SK-N-SH (cell line): Measurements from ENCODE around the gene PIKFYVE. TPM values are rescaled to one million over a fixed set of nuclear protein-coding genes. Genes with fewer than 3 reads are reported as not detected.
"Not testable (repeated sequence)": the region's sequence is repeated elsewhere in the genome, so short reads cannot be mapped to it uniquely, and the experiment has no call there.

ENCODE experiments used
- CTCF ChIA-PET: fragments of 300-600, 350-600 bp; formaldehyde crosslinking; extraction: SDS; loops from one replicate; lab custom pipeline; 2021; lab: Yijun Ruan, JAX
- POLR2A ChIA-PET: fragments of 350-600 bp; sonication (Branson Sonifier 250); formaldehyde crosslinking; extraction: SDS; loops from one replicate; lab custom pipeline; 2020; ENCODE audit warnings: antibody characterized with exemption, inconsistent platforms; lab: Yijun Ruan, JAX
- DNase-seq: peaks from one replicate; pipeline ENCODE4 v3.0.0; 2012
- H2AFZ ChIP-seq: fragments of 200-600 bp; sonication (generic); 2 replicates; pipeline ENCODE4 v1.8.1; 2016; ENCODE audit warnings: antibody characterized with exemption, mild to moderate bottlenecking, low read depth
- H3F3A ChIP-seq: fragments of 200-600 bp; sonication (generic); replicated peaks from 2 replicates; pipeline ENCODE3; 2016; ENCODE audit warnings: antibody characterized with exemption, mild to moderate bottlenecking; ENCODE audit not compliant: insufficient read depth
- H3K27ac ChIP-seq, 2 experiments: fragments of 200-500 bp in 1 of 2; fragments of 200-600 bp in 1 of 2; sonication (Bioruptor generic) in 1 of 2; sonication (generic), shearing (Covaris generic) in 1 of 2; 2 replicates each; pipeline versions ENCODE4 v1.5.1 to v1.6.1; 2014 to 2016; ENCODE audit warnings: low read depth in 2 of 2, inconsistent platforms in 1 of 2, low read length in 1 of 2, mild to moderate bottlenecking in 1 of 2, mixed read lengths in 1 of 2
- H3K27me3 ChIP-seq: fragments of 200-600 bp; sonication (generic), shearing (Covaris generic); 2 replicates; pipeline ENCODE4 v1.6.1; 2016; ENCODE audit warnings: mixed run types; ENCODE audit not compliant: insufficient read depth
- H3K36me3 ChIP-seq, 2 experiments: fragments of 200-500 bp in 1 of 2; fragments of 200-600 bp in 1 of 2; sonication (Bioruptor generic) in 1 of 2; sonication (generic) in 1 of 2; replicated peaks in 1 of 2; 2 replicates each; pipeline versions ENCODE3 to v1.5.1; 2014 to 2016; ENCODE audit warnings: low read length in 1 of 2, mild to moderate bottlenecking in 1 of 2; ENCODE audit not compliant: insufficient read depth in 2 of 2, control insufficient read depth in 1 of 2
- H3K4me1 ChIP-seq, 2 experiments: fragments of 200-500 bp in 1 of 2; fragments of 200-600 bp in 1 of 2; sonication (Bioruptor generic) in 1 of 2; sonication (generic), shearing (Covaris generic) in 1 of 2; 2 replicates each; pipeline versions ENCODE4 v1.5.1 to v1.6.1; 2014 to 2016; ENCODE audit warnings: low read depth in 1 of 2, low read length in 1 of 2, mixed run types in 1 of 2; ENCODE audit not compliant: insufficient read depth in 2 of 2, control insufficient read depth in 1 of 2
- H3K4me2 ChIP-seq: fragments of 200-600 bp; sonication (generic), shearing (Covaris generic); 2 replicates; pipeline ENCODE4 v1.6.1; 2017; ENCODE audit warnings: mixed run types
- H3K4me3 ChIP-seq, 2 experiments: fragments of 200-500 bp in 1 of 2; fragments of 200-600 bp in 1 of 2; sonication (Bioruptor generic) in 1 of 2; sonication (generic), shearing (Covaris generic) in 1 of 2; 2 replicates each; pipeline versions ENCODE4 v1.5.1 to v1.8.1; 2014 to 2016; ENCODE audit warnings: low read depth in 2 of 2, inconsistent platforms in 1 of 2, low read length in 1 of 2, mild to moderate bottlenecking in 1 of 2, mixed read lengths in 1 of 2, moderate library complexity in 1 of 2
- H3K79me2 ChIP-seq: fragments of 200-600 bp; sonication (generic); 2 replicates; pipeline ENCODE4 v1.8.1; 2017; ENCODE audit warnings: mild to moderate bottlenecking; ENCODE audit not compliant: insufficient read depth
- H3K9ac ChIP-seq: fragments of 200-600 bp; sonication (generic); 2 replicates; pipeline ENCODE4 v1.6.1; 2017; ENCODE audit warnings: mixed run types
- H3K9me2 ChIP-seq: fragments of 200-600 bp; sonication (generic); 2 replicates; pipeline ENCODE4 v1.6.1; 2017; ENCODE audit warnings: mixed run types
- H3K9me3 ChIP-seq: fragments of 200-600 bp; sonication (generic); 2 replicates; pipeline ENCODE4 v1.6.1; 2017; ENCODE audit warnings: mixed run types, mild to moderate bottlenecking, moderate library complexity
- H4K20me1 ChIP-seq: fragments of 200-600 bp; sonication (generic); 2 replicates; pipeline ENCODE4 v1.6.1; 2017; ENCODE audit warnings: mild to moderate bottlenecking, mixed run types; ENCODE audit not compliant: insufficient read depth
- ELF1 ChIP-seq: IDR thresholded peaks from 2 replicates; pipeline ENCODE4 v1.4.0; 2012
- FOXM1 ChIP-seq: IDR thresholded peaks from 2 replicates; pipeline ENCODE4 v1.4.0; 2012; ENCODE audit warnings: low read depth, mild to moderate bottlenecking
- GABPA ChIP-seq: IDR thresholded peaks from 2 replicates; pipeline ENCODE4 v1.4.0; 2012; ENCODE audit warnings: low read depth, mild to moderate bottlenecking
- GATA2 ChIP-seq: sonication (generic); formaldehyde crosslinking; IDR thresholded peaks from 2 replicates; pipeline ENCODE4 v1.5.0; 2020; ENCODE audit warnings: mild to moderate bottlenecking, missing genetic modification reagents
- MEF2A ChIP-seq: IDR thresholded peaks from 2 replicates; pipeline ENCODE4 v1.4.0; 2012; ENCODE audit warnings: low read depth, borderline replicate concordance
- MXI1 ChIP-seq: IDR thresholded peaks from 2 replicates; pipeline ENCODE4 v1.6.1; 2012; ENCODE audit warnings: mild to moderate bottlenecking, low read depth, low read length, improper control_type of control experiment
- NRF1 ChIP-seq: IDR thresholded peaks from 2 replicates; pipeline ENCODE4 v1.6.1; 2012; ENCODE audit warnings: low read depth, mild to moderate bottlenecking, low read length
- RCOR1 ChIP-seq: fragments of 150-350 bp; IDR thresholded peaks from 2 replicates; pipeline ENCODE4 v1.6.1; 2017; ENCODE audit warnings: antibody characterized with exemption, low read length
- RXRA ChIP-seq: IDR thresholded peaks from 2 replicates; pipeline ENCODE4 v1.4.0; 2012; ENCODE audit warnings: low read depth, mild to moderate bottlenecking, borderline replicate concordance
- TAF1 ChIP-seq: IDR thresholded peaks from 2 replicates; pipeline ENCODE4 v1.6.1; 2012; ENCODE audit warnings: low read depth, mild to moderate bottlenecking, low read length, moderate library complexity, borderline replicate concordance
- WGBS: methylation state at CpG from one replicate; pipeline ENCODE4 v1.1.6; 2017; ENCODE audit warnings: low lambda C conversion rate; 5-methylcytosine and 5-hydroxymethylcytosine counted together
- polyA plus RNA-seq, 3 experiments: library from polyadenylated mRNA; depleted of rRNA; stranded (reverse); fragments of >200 nt; gene quantifications; 2 replicates each; pipeline ENCODE4 v1.2.3, GENCODE V29; 2012
- TF ChIP-seq, protein P1 (sequence below): IDR thresholded peaks from 2 replicates; pipeline ENCODE4; 2012
- TF ChIP-seq, protein P2 (sequence below): fragments of 150-350 bp; IDR thresholded peaks from 2 replicates; pipeline ENCODE4 v1.6.1; 2017; ENCODE audit warnings: antibody characterized with exemption, low read length, low read depth, borderline replicate concordance
- TF ChIP-seq, protein P3 (sequence below): IDR thresholded peaks from 2 replicates; pipeline ENCODE4 v1.4.0; 2012; ENCODE audit warnings: low read depth, borderline replicate concordance
- TF ChIP-seq, protein P4 (sequence below): fragments of 150-350 bp; IDR thresholded peaks from 2 replicates; pipeline ENCODE4 v1.6.1; 2016; ENCODE audit warnings: mild to moderate bottlenecking, low read depth, low read length
- TF ChIP-seq, protein P5 (sequence below): IDR thresholded peaks from 2 replicates; pipeline ENCODE4 v1.6.1; 2012; ENCODE audit warnings: mild to moderate bottlenecking, low read depth, low read length, moderate library complexity

Gene PIKFYVE
- polyA plus RNA-seq, 1 of the 3 experiments (the other 2 are of a cell fraction) = 7.0 TPM

DNA sequence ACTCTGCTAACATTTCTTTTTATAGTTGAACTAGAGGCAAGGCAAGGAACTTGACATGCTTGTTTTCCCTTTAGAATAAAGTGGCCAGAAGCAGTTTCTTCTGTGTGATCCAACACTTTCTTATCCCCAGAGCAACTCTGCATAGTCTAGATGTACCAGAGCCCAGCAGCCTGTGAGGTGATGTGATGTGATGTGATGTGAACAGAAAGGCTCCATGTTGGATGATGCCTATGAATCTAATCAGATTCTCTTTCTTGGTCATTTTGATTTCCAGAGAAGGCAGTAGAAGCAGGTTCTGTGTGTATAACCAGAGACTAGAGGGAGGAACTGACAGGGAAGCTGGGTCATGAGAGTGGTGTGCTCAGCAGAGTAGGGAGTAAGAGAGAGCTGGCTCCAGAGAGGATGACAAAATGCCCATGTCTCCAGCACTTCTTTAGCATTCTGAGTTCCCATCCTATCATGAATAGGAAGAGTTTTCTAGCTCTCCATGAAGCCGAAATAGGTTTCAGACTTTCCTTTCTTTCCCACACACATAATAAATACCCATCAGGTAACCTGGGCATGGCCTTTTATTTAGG, 109.5 kb downstream of the PIKFYVE start:
- no peaks in the 10 kb centered on the region for H3K9me2 ChIP-seq
- DNase-seq = no peak
- H3K4me3 ChIP-seq = no peak overlapping the region
- CTCF ChIA-PET = interaction anchor here (0.7 to 1.0 kb wide), 4 partner anchors 274 to 1988 kb away, joined by 3 to 4 read pairs (median 3); no protein-coding TSS in a partner anchor
- no peak overlapping the region for H3K4me2 ChIP-seq
- H3K9me3 ChIP-seq = no peaks in the 10 kb centered on the region
- H2AFZ ChIP-seq = no peak overlapping the region
- WGBS = 53% methylated on average over 1 of the region's 1 CpG
- no peaks in the 10 kb centered on the region for H4K20me1 ChIP-seq
- no peak overlapping the region for H3K27ac ChIP-seq
- H3K27me3 ChIP-seq = no peaks in the 10 kb centered on the region
- TF ChIP-seq TAF1 (no peak), ELF1 (no peak), RXRA (no peak), GABPA (no peak), RCOR1 (no peak), MXI1 (no peak), FOXM1 (no peak), GATA2 (CRISPR knock-in tag) (no peak), MEF2A (no peak), NRF1 (no peak)
- TF ChIP-seq, protein P1, sequence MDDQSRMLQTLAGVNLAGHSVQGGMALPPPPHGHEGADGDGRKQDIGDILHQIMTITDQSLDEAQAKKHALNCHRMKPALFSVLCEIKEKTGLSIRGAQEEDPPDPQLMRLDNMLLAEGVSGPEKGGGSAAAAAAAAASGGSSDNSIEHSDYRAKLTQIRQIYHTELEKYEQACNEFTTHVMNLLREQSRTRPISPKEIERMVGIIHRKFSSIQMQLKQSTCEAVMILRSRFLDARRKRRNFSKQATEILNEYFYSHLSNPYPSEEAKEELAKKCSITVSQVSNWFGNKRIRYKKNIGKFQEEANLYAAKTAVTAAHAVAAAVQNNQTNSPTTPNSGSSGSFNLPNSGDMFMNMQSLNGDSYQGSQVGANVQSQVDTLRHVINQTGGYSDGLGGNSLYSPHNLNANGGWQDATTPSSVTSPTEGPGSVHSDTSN = no peak
- TF ChIP-seq, protein P2, sequence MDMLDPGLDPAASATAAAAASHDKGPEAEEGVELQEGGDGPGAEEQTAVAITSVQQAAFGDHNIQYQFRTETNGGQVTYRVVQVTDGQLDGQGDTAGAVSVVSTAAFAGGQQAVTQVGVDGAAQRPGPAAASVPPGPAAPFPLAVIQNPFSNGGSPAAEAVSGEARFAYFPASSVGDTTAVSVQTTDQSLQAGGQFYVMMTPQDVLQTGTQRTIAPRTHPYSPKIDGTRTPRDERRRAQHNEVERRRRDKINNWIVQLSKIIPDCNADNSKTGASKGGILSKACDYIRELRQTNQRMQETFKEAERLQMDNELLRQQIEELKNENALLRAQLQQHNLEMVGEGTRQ = no peak
- TF ChIP-seq, protein P3, sequence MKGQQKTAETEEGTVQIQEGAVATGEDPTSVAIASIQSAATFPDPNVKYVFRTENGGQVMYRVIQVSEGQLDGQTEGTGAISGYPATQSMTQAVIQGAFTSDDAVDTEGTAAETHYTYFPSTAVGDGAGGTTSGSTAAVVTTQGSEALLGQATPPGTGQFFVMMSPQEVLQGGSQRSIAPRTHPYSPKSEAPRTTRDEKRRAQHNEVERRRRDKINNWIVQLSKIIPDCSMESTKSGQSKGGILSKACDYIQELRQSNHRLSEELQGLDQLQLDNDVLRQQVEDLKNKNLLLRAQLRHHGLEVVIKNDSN = no peak
- TF ChIP-seq, protein P4, sequence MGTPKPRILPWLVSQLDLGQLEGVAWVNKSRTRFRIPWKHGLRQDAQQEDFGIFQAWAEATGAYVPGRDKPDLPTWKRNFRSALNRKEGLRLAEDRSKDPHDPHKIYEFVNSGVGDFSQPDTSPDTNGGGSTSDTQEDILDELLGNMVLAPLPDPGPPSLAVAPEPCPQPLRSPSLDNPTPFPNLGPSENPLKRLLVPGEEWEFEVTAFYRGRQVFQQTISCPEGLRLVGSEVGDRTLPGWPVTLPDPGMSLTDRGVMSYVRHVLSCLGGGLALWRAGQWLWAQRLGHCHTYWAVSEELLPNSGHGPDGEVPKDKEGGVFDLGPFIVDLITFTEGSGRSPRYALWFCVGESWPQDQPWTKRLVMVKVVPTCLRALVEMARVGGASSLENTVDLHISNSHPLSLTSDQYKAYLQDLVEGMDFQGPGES = no peak
- TF ChIP-seq, protein P5, sequence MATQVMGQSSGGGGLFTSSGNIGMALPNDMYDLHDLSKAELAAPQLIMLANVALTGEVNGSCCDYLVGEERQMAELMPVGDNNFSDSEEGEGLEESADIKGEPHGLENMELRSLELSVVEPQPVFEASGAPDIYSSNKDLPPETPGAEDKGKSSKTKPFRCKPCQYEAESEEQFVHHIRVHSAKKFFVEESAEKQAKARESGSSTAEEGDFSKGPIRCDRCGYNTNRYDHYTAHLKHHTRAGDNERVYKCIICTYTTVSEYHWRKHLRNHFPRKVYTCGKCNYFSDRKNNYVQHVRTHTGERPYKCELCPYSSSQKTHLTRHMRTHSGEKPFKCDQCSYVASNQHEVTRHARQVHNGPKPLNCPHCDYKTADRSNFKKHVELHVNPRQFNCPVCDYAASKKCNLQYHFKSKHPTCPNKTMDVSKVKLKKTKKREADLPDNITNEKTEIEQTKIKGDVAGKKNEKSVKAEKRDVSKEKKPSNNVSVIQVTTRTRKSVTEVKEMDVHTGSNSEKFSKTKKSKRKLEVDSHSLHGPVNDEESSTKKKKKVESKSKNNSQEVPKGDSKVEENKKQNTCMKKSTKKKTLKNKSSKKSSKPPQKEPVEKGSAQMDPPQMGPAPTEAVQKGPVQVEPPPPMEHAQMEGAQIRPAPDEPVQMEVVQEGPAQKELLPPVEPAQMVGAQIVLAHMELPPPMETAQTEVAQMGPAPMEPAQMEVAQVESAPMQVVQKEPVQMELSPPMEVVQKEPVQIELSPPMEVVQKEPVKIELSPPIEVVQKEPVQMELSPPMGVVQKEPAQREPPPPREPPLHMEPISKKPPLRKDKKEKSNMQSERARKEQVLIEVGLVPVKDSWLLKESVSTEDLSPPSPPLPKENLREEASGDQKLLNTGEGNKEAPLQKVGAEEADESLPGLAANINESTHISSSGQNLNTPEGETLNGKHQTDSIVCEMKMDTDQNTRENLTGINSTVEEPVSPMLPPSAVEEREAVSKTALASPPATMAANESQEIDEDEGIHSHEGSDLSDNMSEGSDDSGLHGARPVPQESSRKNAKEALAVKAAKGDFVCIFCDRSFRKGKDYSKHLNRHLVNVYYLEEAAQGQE = no peak
- TF ChIP-seq, all 33 proteins: peak for 0
- Histone ChIP-seq H3K79me2 (no peaks in the 10 kb centered on the region), H3K36me3 (no peaks in the 10 kb centered on the region), H3K9ac (no peak overlapping the region), H3F3A (peaks cover 6% of the 10 kb centered on the region), H3K4me1 (peaks cover 0 to 3% of the 10 kb centered on the region in 2 experiments; a peak in 1 of 4 replicates)
- POLR2A ChIA-PET = no interaction called here

DNA sequence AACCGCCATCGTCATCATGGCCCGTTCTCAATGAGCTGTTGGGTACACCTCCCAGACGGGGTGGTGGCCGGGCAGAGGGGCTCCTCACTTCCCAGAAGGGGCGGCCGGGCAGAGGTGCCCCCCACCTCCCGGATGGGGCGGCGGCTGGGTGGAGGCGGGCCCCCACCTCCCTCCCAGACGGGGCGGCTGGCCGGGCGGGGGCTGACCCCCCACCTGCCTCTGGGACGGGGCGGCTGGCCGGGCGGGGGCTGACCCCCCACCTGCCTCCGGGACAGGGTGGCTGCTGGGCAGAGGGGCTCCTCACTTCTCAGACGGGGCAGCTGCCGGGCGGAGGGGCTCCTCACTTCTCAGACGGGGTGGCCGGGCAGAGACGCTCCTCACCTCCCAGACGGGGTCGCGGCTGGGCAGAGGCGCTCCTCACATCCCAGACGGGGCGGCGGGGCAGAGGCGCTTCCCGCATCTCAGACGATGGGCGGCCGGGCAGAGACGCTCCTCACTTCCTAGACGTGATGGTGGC, 111.3 kb downstream of the PIKFYVE start:
- H4K20me1 ChIP-seq, DNase-seq, H3K4me2 ChIP-seq, H3K4me3 ChIP-seq, H3K9ac ChIP-seq, H3K9me2 ChIP-seq, H3K27me3 ChIP-seq, H2AFZ ChIP-seq, H3K79me2 ChIP-seq, H3K9me3 ChIP-seq, H3K36me3 ChIP-seq, POLR2A ChIA-PET, H3K4me1 ChIP-seq, H3F3A ChIP-seq, CTCF ChIA-PET, H3K27ac ChIP-seq: not testable (repeated sequence)
- WGBS = 79% methylated on average over 13 of the region's 40 CpGs
